Measurements from ENCODE around the gene GSTK1. TPM values are rescaled to one million over a fixed set of nuclear protein-coding genes. Genes with fewer than 3 reads are reported as not detected.
"Not testable (repeated sequence)": the region's sequence is repeated elsewhere in the genome, so short reads cannot be mapped to it uniquely, and the experiment has no call there.

The GSTK1 gene
- total RNA-seq, 2 donors from 2014 or later, result 214 to 269 TPM

GRCh38 chr7:143287935-143288826 lies 24.9 kb downstream of the GSTK1 start, which contains the start of gene CASP2:
TSS of gene CASP2 (plus strand) at chr7:143288351. CDS start at chr7:143288456, 105 bp downstream.
- Mint-ChIP-seq H3K36me3 (ENCODE audit: low read depth) (peaks cover 47% of the 10 kb centered on the region), H3K4me1 (peaks cover 29% of the 10 kb centered on the region), H3K27me3 (no peaks in the 10 kb centered on the region), H3K27ac (peak within 1 kb of the TSS; percentile 96), H3K4me3 (peak within 1 kb of the TSS; percentile 98), H3K9me3 (no peaks in the 10 kb centered on the region)
- ATAC-seq (replicated peaks), result peak; percentile 92

GRCh38 chr7:143288836-143289235 lies 25.6 kb downstream of the GSTK1 start:
- no peaks in the 10 kb centered on the region for H3K27me3 Mint-ChIP-seq
- no peak for ATAC-seq (replicated peaks)
- peaks cover 24% of the 10 kb centered on the region for H3K4me1 Mint-ChIP-seq
- peak overlapping the region; percentile 96 for H3K27ac Mint-ChIP-seq
- H3K9me3 Mint-ChIP-seq, result no peaks in the 10 kb centered on the region
- H3K4me3 Mint-ChIP-seq, result peak overlapping the region; percentile 98
- peaks cover 54% of the 10 kb centered on the region for H3K36me3 Mint-ChIP-seq (ENCODE audit: low read depth)

DNA sequence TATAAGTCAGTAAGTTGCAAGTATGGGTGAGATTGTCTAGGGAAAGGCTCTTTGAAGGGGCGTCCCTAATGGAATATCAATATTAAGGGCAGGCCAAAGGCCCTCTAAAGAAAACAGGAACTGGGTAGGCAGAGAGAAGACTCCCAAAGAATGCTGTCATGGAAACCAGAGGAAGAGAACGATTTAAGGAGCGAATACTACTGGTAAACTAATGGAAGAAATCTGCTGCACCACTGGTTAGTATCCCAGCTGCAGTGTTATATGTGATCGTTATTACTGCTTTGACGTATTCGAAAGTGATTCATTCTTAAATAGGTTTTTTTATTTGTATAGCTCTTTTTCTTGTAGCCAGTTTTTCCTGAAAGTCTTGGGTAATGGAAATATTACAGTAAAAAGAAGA lies 26.2 kb downstream of the GSTK1 start:
- no peaks in the 10 kb centered on the region for H3K27me3 Mint-ChIP-seq
- peak overlapping the region; percentile 98 for H3K4me3 Mint-ChIP-seq
- peaks cover 60% of the 10 kb centered on the region for H3K36me3 Mint-ChIP-seq (ENCODE audit: low read depth)
- H3K27ac Mint-ChIP-seq, result peak overlapping the region; percentile 96
- no peaks in the 10 kb centered on the region for H3K9me3 Mint-ChIP-seq
- peaks cover 25% of the 10 kb centered on the region for H3K4me1 Mint-ChIP-seq
- ATAC-seq (replicated peaks), result peak; percentile 33

GRCh38 chr7:143289888-143290287 lies 26.6 kb downstream of the GSTK1 start:
- H3K27me3 Mint-ChIP-seq; H3K9me3 Mint-ChIP-seq; ATAC-seq (replicated peaks): not testable (repeated sequence)
- Mint-ChIP-seq H3K36me3 (ENCODE audit: low read depth) (peaks cover 64% of the 10 kb centered on the region), H3K27ac (peak overlapping the region; percentile 96), H3K4me3 (peak overlapping the region; percentile 98), H3K4me1 (peaks cover 28% of the 10 kb centered on the region)

GRCh38 chr7:143290293-143290692 lies 27.1 kb downstream of the GSTK1 start:
- H3K27me3 Mint-ChIP-seq, result no peaks in the 10 kb centered on the region
- H3K4me3 Mint-ChIP-seq, result peak overlapping the region; percentile 98
- peaks cover 27% of the 10 kb centered on the region for H3K4me1 Mint-ChIP-seq
- peak overlapping the region; percentile 96 for H3K27ac Mint-ChIP-seq
- ATAC-seq (replicated peaks), result no peak
- H3K9me3 Mint-ChIP-seq, result no peaks in the 10 kb centered on the region
- peaks cover 68% of the 10 kb centered on the region for H3K36me3 Mint-ChIP-seq (ENCODE audit: low read depth)

DNA sequence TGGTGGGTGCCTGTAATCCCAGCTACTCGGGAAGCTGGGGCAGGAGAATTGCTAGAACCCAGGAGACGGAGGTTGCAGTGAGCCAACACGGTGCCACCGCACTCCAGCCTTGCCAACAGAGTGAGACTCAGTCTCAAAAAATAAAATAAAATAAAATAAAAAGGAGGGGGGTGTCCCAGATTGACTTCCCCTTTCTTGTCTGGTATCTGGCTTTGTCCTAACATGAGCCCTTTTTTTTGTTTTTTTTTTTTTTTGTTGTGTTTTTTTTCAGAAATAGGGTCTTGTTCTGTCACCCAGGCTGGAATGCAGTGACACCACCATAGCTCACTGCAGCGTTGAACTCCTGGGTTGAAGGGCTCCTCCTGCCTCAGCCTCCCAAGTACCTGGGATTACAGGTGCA lies 29.6 kb downstream of the GSTK1 start:
- no peak overlapping the region for H3K4me3 Mint-ChIP-seq
- no peak for ATAC-seq (replicated peaks)
- H3K9me3 Mint-ChIP-seq, result no peaks in the 10 kb centered on the region
- no peaks in the 10 kb centered on the region for H3K27me3 Mint-ChIP-seq
- peaks cover 28% of the 10 kb centered on the region for H3K4me1 Mint-ChIP-seq
- H3K36me3 Mint-ChIP-seq (ENCODE audit: low read depth), result peaks cover 94% of the 10 kb centered on the region
- no peak overlapping the region for H3K27ac Mint-ChIP-seq

GRCh38 chr7:143295870-143296269 lies 32.6 kb downstream of the GSTK1 start:
- no peaks in the 10 kb centered on the region for H3K27me3 Mint-ChIP-seq
- H3K27ac Mint-ChIP-seq, result peak overlapping the region; percentile 34

GRCh38 chr7:143296686-143297085 lies 33.4 kb downstream of the GSTK1 start:
- Mint-ChIP-seq H3K4me3 (peak overlapping the region; percentile 41), H3K9me3 (no peaks in the 10 kb centered on the region)

More at GRCh38 chr7:143295870-143296269, 32.6 kb downstream of the GSTK1 start:
- no peak for ATAC-seq (replicated peaks)
- Mint-ChIP-seq H3K9me3 (no peaks in the 10 kb centered on the region), H3K36me3 (ENCODE audit: low read depth) (peaks cover 100% of the 10 kb centered on the region), H3K4me1 (peaks cover 37% of the 10 kb centered on the region), H3K4me3 (peak overlapping the region; percentile 41)

DNA sequence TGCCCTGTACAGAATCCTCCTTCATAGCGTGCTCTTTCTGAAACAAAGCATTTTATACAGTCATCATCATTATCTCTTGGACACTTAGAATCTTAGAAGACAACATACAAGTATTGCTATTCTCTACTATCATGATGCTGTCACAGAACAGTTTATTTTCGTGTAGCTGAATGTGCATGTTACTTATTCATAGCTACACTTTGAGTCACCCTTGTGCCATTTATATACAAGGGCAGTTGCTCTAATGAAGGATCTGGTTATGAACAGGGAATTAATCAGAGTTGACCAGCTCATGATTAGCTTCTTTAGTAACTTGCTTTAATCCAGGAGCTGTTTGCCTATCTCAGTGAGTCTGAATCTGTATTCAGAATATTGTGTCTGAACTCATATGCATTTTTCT lies 36.1 kb downstream of the GSTK1 start:
- Mint-ChIP-seq H3K4me3 (no peak overlapping the region), H3K4me1 (peaks cover 27% of the 10 kb centered on the region), H3K27ac (peak overlapping the region; percentile 37), H3K9me3 (no peaks in the 10 kb centered on the region), H3K36me3 (ENCODE audit: low read depth) (peaks cover 100% of the 10 kb centered on the region), H3K27me3 (no peaks in the 10 kb centered on the region)
- ATAC-seq (replicated peaks), result no peak

More at GRCh38 chr7:143296686-143297085, 33.4 kb downstream of the GSTK1 start:
- H3K36me3 Mint-ChIP-seq (ENCODE audit: low read depth), result peaks cover 100% of the 10 kb centered on the region
- peaks cover 30% of the 10 kb centered on the region for H3K4me1 Mint-ChIP-seq
- ATAC-seq (replicated peaks), result no peak
- H3K27me3 Mint-ChIP-seq, result no peaks in the 10 kb centered on the region
- H3K27ac Mint-ChIP-seq, result peak overlapping the region; percentile 34

DNA sequence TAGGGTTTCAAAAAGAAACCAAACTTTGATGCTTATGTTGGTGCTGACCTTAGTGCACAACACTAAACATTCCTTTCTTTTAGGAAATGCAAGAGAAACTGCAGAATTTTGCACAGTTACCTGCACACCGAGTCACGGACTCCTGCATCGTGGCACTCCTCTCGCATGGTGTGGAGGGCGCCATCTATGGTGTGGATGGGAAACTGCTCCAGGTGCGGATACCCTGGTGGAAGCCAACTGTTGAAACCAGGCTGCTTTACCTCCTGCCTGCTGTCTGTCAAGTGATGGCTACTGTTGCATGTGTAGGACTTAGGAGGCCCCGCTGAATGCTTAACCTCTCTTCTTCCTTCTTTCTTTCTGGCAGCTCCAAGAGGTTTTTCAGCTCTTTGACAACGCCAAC lies 36.6 kb downstream of the GSTK1 start:
- H3K4me1 Mint-ChIP-seq, result peaks cover 26% of the 10 kb centered on the region
- H3K4me3 Mint-ChIP-seq, result no peak overlapping the region
- peak; percentile 85 for ATAC-seq (replicated peaks)

GRCh38 chr7:143300959-143301935 lies 38.0 kb downstream of the GSTK1 start:
- H3K4me1 Mint-ChIP-seq, result peaks cover 35% of the 10 kb centered on the region
- no peaks in the 10 kb centered on the region for H3K9me3 Mint-ChIP-seq
- peak overlapping the region; percentile 36 for H3K27ac Mint-ChIP-seq
- no peak for ATAC-seq (replicated peaks)
- no peak overlapping the region for H3K4me3 Mint-ChIP-seq
- H3K27me3 Mint-ChIP-seq, result no peaks in the 10 kb centered on the region
- H3K36me3 Mint-ChIP-seq (ENCODE audit: low read depth), result peaks cover 100% of the 10 kb centered on the region

More for the DNA sequence above, 36.6 kb downstream of the GSTK1 start:
- no peaks in the 10 kb centered on the region for H3K9me3 Mint-ChIP-seq
- peak overlapping the region; percentile 37 for H3K27ac Mint-ChIP-seq
- no peaks in the 10 kb centered on the region for H3K27me3 Mint-ChIP-seq
- peaks cover 100% of the 10 kb centered on the region for H3K36me3 Mint-ChIP-seq (ENCODE audit: low read depth)

GRCh38 chr7:143303733-143304132 lies 40.5 kb downstream of the GSTK1 start:
- H3K9me3 Mint-ChIP-seq, result no peaks in the 10 kb centered on the region
- no peak overlapping the region for H3K4me3 Mint-ChIP-seq
- H3K27me3 Mint-ChIP-seq, result no peaks in the 10 kb centered on the region
- H3K27ac Mint-ChIP-seq, result no peak overlapping the region
- peaks cover 50% of the 10 kb centered on the region for H3K4me1 Mint-ChIP-seq
- H3K36me3 Mint-ChIP-seq (ENCODE audit: low read depth), result peaks cover 100% of the 10 kb centered on the region
- ATAC-seq (replicated peaks), result no peak

- H3K27me3 Mint-ChIP-seq, result no peaks in the 10 kb centered on the region
- peaks cover 96% of the 10 kb centered on the region for H3K36me3 Mint-ChIP-seq (ENCODE audit: low read depth)
- H3K27ac Mint-ChIP-seq, result peak overlapping the region; percentile 79
- peak; percentile 30 for ATAC-seq (replicated peaks)
- peaks cover 45% of the 10 kb centered on the region for H3K4me1 Mint-ChIP-seq
- no peaks in the 10 kb centered on the region for H3K9me3 Mint-ChIP-seq
- H3K4me3 Mint-ChIP-seq, result no peak overlapping the region
Observed at GRCh38 chr7:143304938-143305337, 41.7 kb downstream of the GSTK1 start.

GRCh38 chr7:143305423-143306070 lies 42.3 kb downstream of the GSTK1 start:
- Mint-ChIP-seq H3K27ac (peak overlapping the region; percentile 79), H3K4me1 (peaks cover 43% of the 10 kb centered on the region), H3K9me3 (no peaks in the 10 kb centered on the region), H3K36me3 (ENCODE audit: low read depth) (peaks cover 96% of the 10 kb centered on the region), H3K27me3 (no peaks in the 10 kb centered on the region), H3K4me3 (no peak overlapping the region)
- peak; percentile 66 for ATAC-seq (replicated peaks)

Measured in activated T-helper 17 cell treated with anti-CD3 and anti-CD28 coated beads, Interleukin-2, amount 50 U/mL, for 72 hours (primary cell).